Endothelial cell of umbilical vein (primary cell): ENCODE results near the gene ATP6V0E2. TPM values are rescaled to one million over a fixed set of nuclear protein-coding genes. Genes with fewer than 3 reads are reported as not detected.

ENCODE experiments used
- BruUV-seq: library from RNA; stranded (reverse); fragments of 400-500 nt; replicated peaks from 2 replicates; lab custom pipeline; 2021; lab: Mats Ljungman, UMichigan
- CTCF ChIA-PET: fragments of 300-600, 350-600 bp; sonication (Branson Sonifier 250); formaldehyde crosslinking; loops from one replicate; lab custom pipeline; 2021; ENCODE audit warnings: antibody characterized with exemption, inconsistent platforms; lab: Charles Lee
- POLR2A ChIA-PET: fragments of 300-600, 350-600 bp; sonication (Branson Sonifier 250); formaldehyde crosslinking; loops from one replicate; lab custom pipeline; 2021; ENCODE audit warnings: antibody characterized with exemption, inconsistent platforms; lab: Charles Lee
- DNase-seq: peaks from one replicate; pipeline ENCODE4 v3.0.0-alpha.2; 2011; ENCODE audit warnings: low read depth, low spot score
- FAIRE-seq: peaks from 2 replicates; lab custom pipeline; 2011; peaks lifted over from hg19 to GRCh38; lab: Jason Lieb, UNC
- H2AFZ ChIP-seq: 2 replicates; pipeline ENCODE4 v1.6.0; 2012; ENCODE audit warnings: low read depth, low read length, control low read depth, inconsistent platforms
- H3K27ac ChIP-seq: 2 replicates; pipeline ENCODE4 v1.5.1; 2011; ENCODE audit warnings: low read depth, mild to moderate bottlenecking, control low read depth, low read length, moderate library complexity; ENCODE audit not compliant: insufficient read depth
- H3K27me3 ChIP-seq, 2 experiments: 2 replicates each; pipeline versions ENCODE4 v1.6.0 to v1.6.1; 2011; ENCODE audit warnings: low read length in 2 of 2, mixed read lengths in 1 of 2; ENCODE audit not compliant: control insufficient read depth in 2 of 2, insufficient read depth in 2 of 2
- H3K36me3 ChIP-seq, 2 experiments: 2 replicates in 1 of 2; 3 replicates in 1 of 2; pipeline ENCODE4 v1.5.1; 2011; ENCODE audit warnings: low read length in 2 of 2, mild to moderate bottlenecking in 1 of 2, moderate library complexity in 1 of 2; ENCODE audit not compliant: control insufficient read depth in 2 of 2, insufficient read depth in 2 of 2; ENCODE audit errors: extremely low read depth in 1 of 2
- H3K4me1 ChIP-seq: 3 replicates; pipeline ENCODE4 v1.5.1; 2011; ENCODE audit warnings: mild to moderate bottlenecking, low read length; ENCODE audit not compliant: control insufficient read depth, insufficient read depth; ENCODE audit errors: extremely low read depth
- H3K4me2 ChIP-seq: 2 replicates; pipeline ENCODE4 v1.6.1; 2011; ENCODE audit warnings: low read length, control low read depth, mixed read lengths; ENCODE audit not compliant: insufficient read depth
- H3K4me3 ChIP-seq, 3 experiments: fragments of 200-600 bp in 1 of 3; sonication (generic), shearing (Covaris generic) in 1 of 3; replicated peaks in 1 of 3; 2 replicates each; pipeline ENCODE4 v1.5.1; 2011 to 2016; ENCODE audit warnings: control low read depth in 3 of 3, low read length in 3 of 3, mild to moderate bottlenecking in 2 of 3, inconsistent platforms in 1 of 3, low read depth in 1 of 3, moderate library complexity in 1 of 3; ENCODE audit not compliant: insufficient read depth in 1 of 3
- H3K79me2 ChIP-seq: 2 replicates; pipeline ENCODE4 v1.6.0; 2012; ENCODE audit warnings: low read length, inconsistent platforms; ENCODE audit not compliant: control insufficient read depth, insufficient read depth
- H3K9ac ChIP-seq: replicated peaks from 2 replicates; pipeline ENCODE3; 2011; ENCODE audit warnings: low read length, control low read depth; ENCODE audit not compliant: insufficient read depth; ENCODE audit errors: extremely low read depth
- H3K9me1 ChIP-seq: replicated peaks from 3 replicates; pipeline ENCODE4 v1.6.0; 2011; ENCODE audit warnings: mild to moderate bottlenecking, low read length; ENCODE audit not compliant: control insufficient read depth, insufficient read depth; ENCODE audit errors: extremely low read depth
- H3K9me3 ChIP-seq: replicated peaks from 2 replicates; pipeline ENCODE4 v1.5.1; 2012; ENCODE audit warnings: low read length, inconsistent platforms; ENCODE audit not compliant: control insufficient read depth, insufficient read depth
- H4K20me1 ChIP-seq: replicated peaks from 2 replicates; pipeline ENCODE3; 2011; ENCODE audit warnings: mild to moderate bottlenecking, low read length; ENCODE audit not compliant: control insufficient read depth, insufficient read depth; ENCODE audit errors: extremely low read depth
- CTCF ChIP-seq, 2 donors: IDR thresholded peaks; 1 replicate in 1 of 2; 2 replicates in 1 of 2; pipeline ENCODE4 v1.5.1; 2011; ENCODE audit warnings: low read length in 2 of 2, mild to moderate bottlenecking in 2 of 2, moderate library complexity in 2 of 2, control low read depth in 1 of 2, inconsistent platforms in 1 of 2, low read depth in 1 of 2; ENCODE audit not compliant: insufficient read depth in 1 of 2; ENCODE audit errors: extremely low read depth in 1 of 2
- EZH2 ChIP-seq: IDR thresholded peaks from 2 replicates; pipeline ENCODE4 v1.6.1; 2012; ENCODE audit warnings: borderline replicate concordance, low read depth, mild to moderate bottlenecking, moderate library complexity, low read length, inconsistent platforms; ENCODE audit not compliant: severe bottlenecking
- GATA2 ChIP-seq: IDR thresholded peaks from 2 replicates; pipeline ENCODE4 v1.7.0; 2011; ENCODE audit warnings: low read depth, mild to moderate bottlenecking, moderate library complexity, mixed read lengths, low read length; ENCODE audit not compliant: insufficient read length, insufficient read depth
- MAX ChIP-seq: IDR thresholded peaks from 2 replicates; pipeline ENCODE4 v1.6.1; 2011; ENCODE audit not compliant: insufficient read depth, insufficient read length
- MYC ChIP-seq: IDR thresholded peaks from one replicate; pipeline ENCODE4 v1.6.1; 2011; ENCODE audit warnings: mild to moderate bottlenecking, low read depth, low read length
- POLR2A ChIP-seq: IDR thresholded peaks from 2 replicates; pipeline ENCODE4 v1.6.1; 2012; ENCODE audit warnings: low read depth, mild to moderate bottlenecking, control low read depth, low read length
- POLR2AphosphoS5 ChIP-seq: IDR thresholded peaks from 2 replicates; pipeline ENCODE4 v1.6.1; 2012; ENCODE audit warnings: low read depth, mild to moderate bottlenecking, control low read depth, low read length, moderate library complexity; ENCODE audit not compliant: insufficient read depth
- dilution Hi-C: fragments of 300-500 bp; cut with MboI; formaldehyde crosslinking; loops from one replicate; pipeline ENCODE4 v1.15.0; 2019; ENCODE audit warnings: low sequenced_read_pairs; ENCODE audit not compliant: extremely low pct_ligation_motif_present
- intact Hi-C: fragments of 100-400 bp; cut with micrococcal nuclease; formaldehyde crosslinking; loops from one replicate; pipeline ENCODE4 v1.10.0; 2022
- polyA plus RNA-seq, 4 experiments: library from polyadenylated mRNA; depleted of rRNA in 3 of 4; stranded (reverse) in 3 of 4; unstranded in 1 of 4; fragments of >200 nt; gene quantifications; 2 replicates each; pipeline versions ENCODE4 v1.2.1 to v1.2.3, GENCODE V29; 2011 to 2012; ENCODE audit warnings: missing spikeins in 1 of 4
- total RNA-seq: library from RNA; stranded (reverse); gene quantifications from 2 replicates; pipeline ENCODE4 v1.2.3, GENCODE V29; 2021

The ATP6V0E2 gene
- total and polyA plus RNA-seq, 2 donors (not counting 3 experiments of a cell fraction or from before 2014, with no cell fraction given) = 27.8 to 36.8 TPM

DNA sequence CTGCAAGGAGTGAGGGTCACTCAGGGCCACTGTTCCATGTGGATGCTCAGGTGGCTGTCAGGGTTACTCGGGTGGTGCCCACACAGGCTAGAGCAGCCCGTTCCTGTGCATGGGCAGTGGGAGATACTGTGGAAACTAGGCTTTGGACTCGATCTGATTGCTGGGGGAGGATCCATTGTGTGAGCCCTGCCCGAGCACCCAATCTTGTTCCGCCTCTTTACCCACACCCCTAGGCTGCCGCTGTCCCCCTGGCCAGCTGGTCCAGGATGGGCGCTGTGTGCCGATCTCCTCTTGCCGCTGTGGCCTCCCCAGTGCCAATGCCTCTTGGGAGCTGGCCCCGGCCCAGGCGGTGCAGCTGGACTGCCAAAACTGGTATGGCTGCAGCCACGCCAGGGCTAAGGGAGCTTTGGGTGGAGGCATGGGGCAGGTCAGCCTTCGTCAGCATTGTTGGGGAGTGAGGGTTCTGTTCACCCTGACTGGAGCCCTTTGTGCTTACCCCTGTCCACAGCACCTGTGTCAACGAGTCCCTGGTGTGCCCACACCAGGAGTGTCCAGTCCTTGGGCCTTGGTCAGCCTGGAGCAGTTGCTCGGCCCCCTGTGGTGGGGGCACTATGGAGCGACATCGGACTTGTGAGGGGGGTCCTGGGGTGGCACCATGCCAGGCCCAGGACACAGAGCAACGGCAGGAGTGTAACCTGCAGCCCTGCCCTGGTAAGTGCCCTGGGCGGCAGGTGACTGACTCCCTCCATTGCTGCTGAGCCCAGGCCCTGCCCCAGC lies 48.0 kb upstream of the ATP6V0E2 start:
- no peak overlapping the region for H3K27ac ChIP-seq
- H3K4me1 ChIP-seq = no peaks in the 10 kb centered on the region
- TF ChIP-seq POLR2AphosphoS5 (no peak), POLR2A (no peak), CTCF (IDR thresholded peaks at IDR 0.05; ENCODE audit: extremely low read depth in 1 of 2, insufficient read depth in 1 of 2, low read depth in 1 of 2, low read length in 2 of 2) (no peak), MYC (no peak), GATA2 (no peak), EZH2 (no peak), MAX (no peak)
- CTCF ChIA-PET = interaction anchor here (1.5 kb wide), 1 partner anchor 18 kb away, joined by 9 read pairs; no protein-coding TSS in a partner anchor
- POLR2A ChIA-PET = no interaction called here
- intact Hi-C loops (no loop called here), dilution Hi-C loops (no loop called here)
- no peak overlapping the region for H3K9ac ChIP-seq
- H3K27me3 ChIP-seq = no peaks in the 10 kb centered on the region
- no TSS peak for BruUV-seq
- no peak overlapping the region for H2AFZ ChIP-seq
- no peaks in the 10 kb centered on the region for H3K9me3 ChIP-seq
- H3K36me3 ChIP-seq = no peaks in the 10 kb centered on the region
- H4K20me1 ChIP-seq = no peaks in the 10 kb centered on the region
- DNase-seq (no peak), FAIRE-seq (no peak)
- H3K4me2 ChIP-seq = no peak overlapping the region
- no peak overlapping the region for H3K4me3 ChIP-seq
- H3K9me1 ChIP-seq = no peaks in the 10 kb centered on the region
- H3K79me2 ChIP-seq = no peaks in the 10 kb centered on the region
